ENCODE measurements around the gene CRCP.

Gene CRCP

DNA sequence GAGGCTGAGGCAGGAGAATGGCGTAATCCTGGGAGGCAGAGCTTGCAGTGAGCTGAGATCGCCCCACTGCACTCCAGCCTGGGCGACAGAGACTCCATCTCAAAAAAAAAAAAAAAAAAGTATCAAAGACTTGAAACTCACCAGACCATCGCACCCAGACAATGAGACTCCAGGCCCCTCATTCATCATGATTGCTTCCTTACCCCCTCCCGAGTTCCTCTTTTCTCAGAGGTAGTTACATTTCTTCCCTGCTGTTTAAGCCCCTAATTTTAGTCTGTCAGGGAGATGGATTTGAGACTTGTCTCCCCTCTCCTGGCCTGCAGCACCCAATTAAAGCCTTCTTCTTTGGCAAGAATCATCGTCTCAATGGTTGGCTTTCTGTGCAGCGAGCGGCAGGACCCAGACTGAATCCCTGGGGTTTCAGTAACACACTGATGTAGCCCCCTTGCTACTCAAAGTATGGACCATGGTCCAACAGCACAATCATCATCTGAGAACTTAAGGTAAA is 71.1 kb downstream of the CRCP start:
- no peak for DNase-seq
- Histone ChIP-seq H3K4me2 (ENCODE audit: low read depth, low read length) (no peak overlapping the region), H3F3A (ENCODE audit: insufficient read depth, low read length) (no peaks in the 10 kb centered on the region), H3K36me3 (replicated peaks; ENCODE audit: insufficient read depth, low read length) (no peaks in the 10 kb centered on the region), H3K27ac (ENCODE audit: low read length) (no peak overlapping the region), H3K4me3 (ENCODE audit: low read length) (no peak overlapping the region), H3K9ac (ENCODE audit: low read length) (no peak overlapping the region), H2AFZ (ENCODE audit: low read length) (no peak overlapping the region), H4K20me1 (ENCODE audit: insufficient read depth, low read length) (no peaks in the 10 kb centered on the region), H3K27me3 (replicated peaks; ENCODE audit: insufficient read depth, low read length) (no peaks in the 10 kb centered on the region), H3K79me2 (ENCODE audit: low read length) (no peaks in the 10 kb centered on the region), H3K4me1 (ENCODE audit: low read length) (no peaks in the 10 kb centered on the region), H3K9me3 (replicated peaks; ENCODE audit: insufficient read depth, low read length) (no peaks in the 10 kb centered on the region), H3K9me2 (replicated peaks; ENCODE audit: insufficient read depth, low read length) (no peaks in the 10 kb centered on the region)
- no peak for TF ChIP-seq EZH2phosphoT487 (IDR thresholded peaks at IDR 0.05; ENCODE audit: low read length)
- TF ChIP-seq, protein P1, sequence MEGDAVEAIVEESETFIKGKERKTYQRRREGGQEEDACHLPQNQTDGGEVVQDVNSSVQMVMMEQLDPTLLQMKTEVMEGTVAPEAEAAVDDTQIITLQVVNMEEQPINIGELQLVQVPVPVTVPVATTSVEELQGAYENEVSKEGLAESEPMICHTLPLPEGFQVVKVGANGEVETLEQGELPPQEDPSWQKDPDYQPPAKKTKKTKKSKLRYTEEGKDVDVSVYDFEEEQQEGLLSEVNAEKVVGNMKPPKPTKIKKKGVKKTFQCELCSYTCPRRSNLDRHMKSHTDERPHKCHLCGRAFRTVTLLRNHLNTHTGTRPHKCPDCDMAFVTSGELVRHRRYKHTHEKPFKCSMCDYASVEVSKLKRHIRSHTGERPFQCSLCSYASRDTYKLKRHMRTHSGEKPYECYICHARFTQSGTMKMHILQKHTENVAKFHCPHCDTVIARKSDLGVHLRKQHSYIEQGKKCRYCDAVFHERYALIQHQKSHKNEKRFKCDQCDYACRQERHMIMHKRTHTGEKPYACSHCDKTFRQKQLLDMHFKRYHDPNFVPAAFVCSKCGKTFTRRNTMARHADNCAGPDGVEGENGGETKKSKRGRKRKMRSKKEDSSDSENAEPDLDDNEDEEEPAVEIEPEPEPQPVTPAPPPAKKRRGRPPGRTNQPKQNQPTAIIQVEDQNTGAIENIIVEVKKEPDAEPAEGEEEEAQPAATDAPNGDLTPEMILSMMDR (IDR thresholded peaks at IDR 0.05; ENCODE audit: low read length), result no peak
- no peak for TF ChIP-seq EZH2 (optimal IDR thresholded peaks at IDR 0.05; ENCODE audit: low read depth, low read length)

DNA sequence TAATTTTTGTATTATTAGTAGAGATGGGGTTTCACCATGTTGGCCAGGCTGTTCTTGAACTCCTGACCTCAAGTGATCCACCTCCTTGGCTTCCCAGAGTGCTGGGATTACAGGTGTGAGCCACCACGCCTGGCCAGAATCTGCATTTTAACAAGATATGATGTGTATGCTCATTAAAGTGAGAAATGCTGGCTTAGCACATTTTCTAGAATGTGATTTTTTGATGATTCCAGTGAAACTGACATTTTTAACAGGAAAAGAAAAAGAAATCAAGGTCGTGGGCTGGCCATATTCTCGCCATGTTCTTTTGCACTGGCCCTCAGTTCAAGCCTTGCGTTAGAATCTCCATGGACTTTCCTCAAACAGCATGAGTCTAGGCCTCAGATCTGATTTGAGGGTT is 72.3 kb downstream of the CRCP start:
- TF ChIP-seq EZH2phosphoT487 (IDR thresholded peaks at IDR 0.05; ENCODE audit: low read length) (no peak), EZH2 (optimal IDR thresholded peaks at IDR 0.05; ENCODE audit: low read depth, low read length) (no peak)
- TF ChIP-seq, protein P1 (IDR thresholded peaks at IDR 0.05; ENCODE audit: low read length), result no peak
- Histone ChIP-seq H3K4me3 (ENCODE audit: low read length) (no peak overlapping the region), H3K27ac (ENCODE audit: low read length) (no peak overlapping the region), H3F3A (ENCODE audit: insufficient read depth, low read length) (no peaks in the 10 kb centered on the region), H3K9ac (ENCODE audit: low read length) (no peak overlapping the region), H2AFZ (ENCODE audit: low read length) (no peak overlapping the region), H3K79me2 (ENCODE audit: low read length) (no peaks in the 10 kb centered on the region), H3K9me2 (replicated peaks; ENCODE audit: insufficient read depth, low read length) (no peaks in the 10 kb centered on the region), H3K4me2 (ENCODE audit: low read depth, low read length) (no peak overlapping the region), H3K27me3 (replicated peaks; ENCODE audit: insufficient read depth, low read length) (no peaks in the 10 kb centered on the region), H4K20me1 (ENCODE audit: insufficient read depth, low read length) (no peaks in the 10 kb centered on the region), H3K9me3 (replicated peaks; ENCODE audit: insufficient read depth, low read length) (no peaks in the 10 kb centered on the region), H3K36me3 (replicated peaks; ENCODE audit: insufficient read depth, low read length) (no peaks in the 10 kb centered on the region), H3K4me1 (ENCODE audit: low read length) (no peaks in the 10 kb centered on the region)
- no peak for DNase-seq

DNA sequence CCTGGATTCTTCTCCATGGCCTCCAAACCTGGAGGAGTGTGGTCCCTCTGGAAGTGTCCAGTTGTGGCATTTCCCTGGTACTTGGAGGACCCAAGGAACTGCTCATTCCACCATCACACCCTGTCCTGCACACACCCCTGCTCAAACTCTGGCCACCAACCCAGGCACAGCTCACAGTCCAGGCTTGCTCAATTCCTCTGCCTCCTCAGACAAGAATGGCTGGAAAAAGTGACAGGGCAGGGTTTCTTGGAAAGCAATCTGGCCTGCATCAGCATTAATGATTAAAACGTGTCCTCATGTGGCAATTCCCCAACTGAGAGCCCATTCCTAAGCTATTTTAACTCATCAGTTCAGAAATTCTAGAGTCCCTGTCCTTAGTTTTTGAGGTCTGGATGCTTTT is 73.3 kb downstream of the CRCP start:
- H4K20me1 ChIP-seq (ENCODE audit: insufficient read depth, low read length), result no peaks in the 10 kb centered on the region
- H3K79me2 ChIP-seq (ENCODE audit: low read length), result no peaks in the 10 kb centered on the region
- no peaks in the 10 kb centered on the region for H3F3A ChIP-seq (ENCODE audit: insufficient read depth, low read length)
- no peak for DNase-seq
- H3K4me1 ChIP-seq (ENCODE audit: low read length), result no peaks in the 10 kb centered on the region
- no peak overlapping the region for H2AFZ ChIP-seq (ENCODE audit: low read length)
- no peaks in the 10 kb centered on the region for H3K9me2 ChIP-seq (replicated peaks; ENCODE audit: insufficient read depth, low read length)
- no peak overlapping the region for H3K27ac ChIP-seq (ENCODE audit: low read length)
- no peaks in the 10 kb centered on the region for H3K36me3 ChIP-seq (replicated peaks; ENCODE audit: insufficient read depth, low read length)
- no peak overlapping the region for H3K4me2 ChIP-seq (ENCODE audit: low read depth, low read length)
- no peak overlapping the region for H3K4me3 ChIP-seq (ENCODE audit: low read length)
- H3K27me3 ChIP-seq (replicated peaks; ENCODE audit: insufficient read depth, low read length), result no peaks in the 10 kb centered on the region
- TF ChIP-seq EZH2 (optimal IDR thresholded peaks at IDR 0.05; ENCODE audit: low read depth, low read length), result no peak
- TF ChIP-seq EZH2phosphoT487 (IDR thresholded peaks at IDR 0.05; ENCODE audit: low read length), result no peak
- TF ChIP-seq, protein P1 (IDR thresholded peaks at IDR 0.05; ENCODE audit: low read length), result no peak
- H3K9me3 ChIP-seq (replicated peaks; ENCODE audit: insufficient read depth, low read length), result no peaks in the 10 kb centered on the region
- no peak overlapping the region for H3K9ac ChIP-seq (ENCODE audit: low read length)

Measured in MM.1S (cell line).